K562 (cell line): ENCODE measurements around the gene OBSL1. TPM values are rescaled to one million over a fixed set of nuclear protein-coding genes. Genes with fewer than 3 reads are reported as not detected.

Experiments
- ATAC-seq: fragments of 200-7000 bp; cut with Tn5 transposase; 3 replicates; pipeline ENCODE4 v1.9.1; 2020; ENCODE audit warnings: moderate library complexity
- BruUV-seq: library from RNA; stranded (reverse); fragments of 400-500 nt; replicated peaks from 2 replicates; lab custom pipeline; 2021; lab: Mats Ljungman, UMichigan
- CTCF ChIA-PET: fragments of 300-600 bp; formaldehyde crosslinking; extraction: SDS; loops from one replicate; lab custom pipeline; 2021; ENCODE audit warnings: low intra/inter-chr PET ratio; lab: Yijun Ruan, JAX
- POLR2A ChIA-PET: fragments of 300-600, 350-650 bp; sonication (Branson Sonifier 250); formaldehyde crosslinking; extraction: SDS; loops from one replicate; lab custom pipeline; 2021; ENCODE audit warnings: antibody characterized with exemption, inconsistent platforms; lab: Yijun Ruan, JAX
- DNase-seq, 4 experiments: peaks; one replicate each; pipeline versions ENCODE4 v3.0.0 to v3.0.0-alpha.2; 2011 to 2018; ENCODE audit warnings: low spot score in 3 of 4, mixed read lengths in 3 of 4; ENCODE audit errors: extremely low read depth in 1 of 4
- FAIRE-seq: peaks from 2 replicates; lab custom pipeline; 2011; peaks lifted over from hg19 to GRCh38; lab: Jason Lieb, UNC
- H2AFZ ChIP-seq: 2 replicates; pipeline ENCODE4 v1.6.0; 2011; ENCODE audit warnings: low read depth, low read length, control low read depth, inconsistent platforms
- H3K27ac ChIP-seq: fragments of 200-600 bp; 3 replicates; pipeline ENCODE4 v1.8.0; 2011; ENCODE audit warnings: low read depth, mild to moderate bottlenecking, control low read depth, inconsistent platforms, low read length, moderate library complexity, mixed read lengths; ENCODE audit errors: extremely low read depth
- H3K27me3 ChIP-seq, 2 experiments: fragments of 300-600 bp in 1 of 2; 2 replicates in 1 of 2; 3 replicates in 1 of 2; pipeline versions ENCODE4 v1.6.0 to v1.8.0; 2011; ENCODE audit warnings: inconsistent platforms in 2 of 2, low read length in 2 of 2, mild to moderate bottlenecking in 1 of 2, mixed read lengths in 1 of 2, moderate library complexity in 1 of 2; ENCODE audit not compliant: control insufficient read depth in 2 of 2, insufficient read depth in 2 of 2
- H3K36me3 ChIP-seq: fragments of 300-600 bp; 3 replicates; pipeline ENCODE4 v1.8.0; 2011; ENCODE audit warnings: mild to moderate bottlenecking, low read length, inconsistent platforms; ENCODE audit not compliant: control insufficient read depth, insufficient read depth
- H3K4me1 ChIP-seq, 2 experiments: fragments of 200-600 bp in 1 of 2; replicated peaks in 1 of 2; 2 replicates in 1 of 2; 3 replicates in 1 of 2; pipeline versions ENCODE4 v1.5.1 to v1.8.0; 2011; ENCODE audit warnings: inconsistent platforms in 2 of 2, low read length in 2 of 2, mild to moderate bottlenecking in 1 of 2, mixed read lengths in 1 of 2, moderate library complexity in 1 of 2; ENCODE audit not compliant: control insufficient read depth in 2 of 2, insufficient read depth in 2 of 2
- H3K4me2 ChIP-seq: 2 replicates; pipeline ENCODE4 v1.6.1; 2011; ENCODE audit warnings: low read length, control low read depth, inconsistent platforms, mixed read lengths; ENCODE audit not compliant: insufficient read depth
- H3K4me3 ChIP-seq: fragments of 200-600 bp; sonication (generic), shearing (Covaris generic); 2 replicates; pipeline ENCODE4 v1.5.1; 2016; ENCODE audit warnings: control low read depth, inconsistent platforms
- H3K79me2 ChIP-seq: fragments of 200-600 bp; 3 replicates; pipeline ENCODE4 v1.8.0; 2011; ENCODE audit warnings: low read length, inconsistent platforms; ENCODE audit not compliant: control insufficient read depth, insufficient read depth
- H3K9ac ChIP-seq, 2 experiments: 2 replicates each; pipeline versions ENCODE4 v1.6.0 to v1.6.1; 2011; ENCODE audit warnings: low read depth in 2 of 2, low read length in 2 of 2, control low read depth in 1 of 2, inconsistent platforms in 1 of 2, mild to moderate bottlenecking in 1 of 2, mixed read lengths in 1 of 2; ENCODE audit not compliant: insufficient read depth in 1 of 2
- H3K9me1 ChIP-seq: one replicate; pipeline ENCODE4 v1.6.0; 2011; ENCODE audit warnings: inconsistent platforms, mild to moderate bottlenecking, low read length, moderate library complexity; ENCODE audit not compliant: control insufficient read depth, insufficient read depth
- H3K9me3 ChIP-seq: replicated peaks from 2 replicates; pipeline ENCODE4 v1.5.1; 2011; ENCODE audit warnings: low read depth, low read length, inconsistent platforms; ENCODE audit not compliant: control insufficient read depth, insufficient read depth
- H4K20me1 ChIP-seq: replicated peaks from 2 replicates; pipeline ENCODE4 v1.6.1; 2011; ENCODE audit warnings: low read length, inconsistent platforms, mixed read lengths; ENCODE audit not compliant: control insufficient read depth, insufficient read depth
- EGR1 ChIP-seq: fragments of 450-650 bp; conservative IDR thresholded peaks from 2 replicates; pipeline ENCODE4 v1.6.1; 2017; ENCODE audit warnings: mild to moderate bottlenecking
- POLR2G ChIP-seq: fragments of 200-400 bp; formaldehyde crosslinking; IDR thresholded peaks from 2 replicates; pipeline ENCODE4 v1.6.1; 2017; ENCODE audit warnings: low read depth, mild to moderate bottlenecking, antibody characterized with exemption, low read length, moderate library complexity
- TBP ChIP-seq: optimal IDR thresholded peaks from 2 replicates; pipeline ENCODE3; 2011; ENCODE audit warnings: low read depth, low read length, improper control_type of control experiment
- U2AF2 ChIP-seq: fragments of 200-400 bp; formaldehyde crosslinking; optimal IDR thresholded peaks from 2 replicates; pipeline ENCODE3; 2017; ENCODE audit warnings: low read depth, mild to moderate bottlenecking, low read length
- XRCC4 ChIP-seq: IDR thresholded peaks from one replicate; pipeline ENCODE4 v1.6.1; 2011; ENCODE audit not compliant: insufficient read depth, insufficient read length; ENCODE audit errors: extremely low read depth
- WGBS: fragments of 100-300 bp; shearing (Covaris generic); methylation state at CpG from one replicate; pipeline ENCODE4 v1.1.6; 2016; ENCODE audit warnings: low coverage, mixed read lengths; ENCODE audit not compliant: insufficient coverage; ENCODE audit errors: missing lambda C conversion rate; 5-methylcytosine and 5-hydroxymethylcytosine counted together
- in situ Hi-C: fragments of 300-500 bp; cut with MboI; formaldehyde crosslinking; loops from 4 replicates; pipeline ENCODE4 v1.15.0; 2018; ENCODE audit warnings: inconsistent platforms, mixed read lengths
- intact Hi-C: fragments of 100-400 bp; cut with micrococcal nuclease; formaldehyde crosslinking; loops from 2 replicates; pipeline ENCODE4 v1.14.2; 2022
- polyA plus RNA-seq, 8 experiments: library from polyadenylated mRNA; depleted of rRNA in 4 of 8; stranded (reverse) in 5 of 8; unstranded in 3 of 8; fragments of >200 nt; fragmentation: Nextera tagmentation in 2 of 8; fragmentation: Illumina TruSeq in 1 of 8; extraction: Ambion mirVana in 2 of 8; extraction: Trizol in 1 of 8; gene quantifications; 2 replicates each; pipeline versions ENCODE4 v1.2.1 to v1.2.3, GENCODE V29; 2011 to 2014; ENCODE audit warnings: inconsistent platforms in 1 of 8, missing spikeins in 1 of 8
- total RNA-seq, 7 experiments: library from RNA; depleted of rRNA in 6 of 7; stranded (reverse); fragments of >200 nt in 6 of 7; fragmentation: Illumina TruSeq in 2 of 7; extraction: Trizol in 2 of 7; gene quantifications; 2 replicates each; pipeline versions ENCODE4 v1.2.1 to v1.2.3, GENCODE V29; 2011 to 2021; ENCODE audit warnings: low replicate concordance in 1 of 7
- TF ChIP-seq, protein P1 (sequence below): fragments of 200-800 bp; sonication (Bioruptor generic); IDR thresholded peaks from 2 replicates; pipeline ENCODE4 v1.6.1; 2017; ENCODE audit warnings: missing genetic modification characterization, missing compliant biosample characterization

Gene OBSL1
- total and polyA plus RNA-seq, 9 of the 15 experiments (the other 6 are each of a cell fraction or from before 2014, with no cell fraction given), result 1.2 to 26.6 (median 8.6) TPM

DNA sequence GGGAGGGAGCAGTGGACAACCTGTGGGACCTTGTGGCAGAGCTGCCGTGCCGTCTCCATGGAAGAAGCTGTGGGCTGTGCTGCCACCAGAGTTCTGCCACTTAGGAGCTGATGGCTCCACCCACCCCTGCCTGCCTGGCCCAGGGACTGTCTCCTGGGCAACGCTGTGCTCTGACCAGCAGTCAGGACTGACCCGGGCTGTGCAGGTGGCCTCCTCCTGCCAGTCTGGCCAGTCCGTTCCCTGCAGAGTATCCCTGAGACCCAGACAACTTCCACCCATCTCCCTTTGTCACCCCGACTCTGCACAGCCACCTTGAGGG, 44.3 kb downstream of the OBSL1 start:
- Histone ChIP-seq H3K4me3 (no peak overlapping the region), H3K36me3 (peaks cover 35% of the 10 kb centered on the region; the same call in 2 of the 3 replicates), H3K27ac (peak overlapping the region; percentile 71), H3K9me3 (no peaks in the 10 kb centered on the region), H3K4me2 (peak overlapping the region; percentile 74), H2AFZ (no peak overlapping the region), H3K27me3 (no peaks in the 10 kb centered on the region), H3K9me1 (no peaks in the 10 kb centered on the region), H3K4me1 (peaks cover 72 to 85% of the 10 kb centered on the region in 2 experiments), H4K20me1 (no peaks in the 10 kb centered on the region), H3K9ac (peak overlapping the region; percentile 58 to 83), H3K79me2 (peaks cover 85% of the 10 kb centered on the region)
- ChIA-PET POLR2A (interaction anchor here (0.5 to 0.7 kb wide), 3 partner anchors 12 to 139 kb away, joined by 3 to 4 read pairs (median 3); partner anchors contain the start of gene GMPPA), CTCF (interaction anchor here (0.8 kb wide), 1 partner anchor 51 kb away, joined by 3 read pairs; no protein-coding TSS in a partner anchor)
- WGBS, result 69% methylated on average over 3 of the region's 6 CpGs
- TF ChIP-seq POLR2G, result 0 out of 2 replicates have a peak, but pooled peaks have one; percentile 16
- TF ChIP-seq XRCC4, result no peak
- TF ChIP-seq EGR1, result no peak
- TF ChIP-seq, protein P1, sequence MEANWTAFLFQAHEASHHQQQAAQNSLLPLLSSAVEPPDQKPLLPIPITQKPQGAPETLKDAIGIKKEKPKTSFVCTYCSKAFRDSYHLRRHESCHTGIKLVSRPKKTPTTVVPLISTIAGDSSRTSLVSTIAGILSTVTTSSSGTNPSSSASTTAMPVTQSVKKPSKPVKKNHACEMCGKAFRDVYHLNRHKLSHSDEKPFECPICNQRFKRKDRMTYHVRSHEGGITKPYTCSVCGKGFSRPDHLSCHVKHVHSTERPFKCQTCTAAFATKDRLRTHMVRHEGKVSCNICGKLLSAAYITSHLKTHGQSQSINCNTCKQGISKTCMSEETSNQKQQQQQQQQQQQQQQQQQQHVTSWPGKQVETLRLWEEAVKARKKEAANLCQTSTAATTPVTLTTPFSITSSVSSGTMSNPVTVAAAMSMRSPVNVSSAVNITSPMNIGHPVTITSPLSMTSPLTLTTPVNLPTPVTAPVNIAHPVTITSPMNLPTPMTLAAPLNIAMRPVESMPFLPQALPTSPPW (CRISPR knock-in tag), result peak; percentile 19; the same call in 1 of the 2 replicates
- TF ChIP-seq U2AF2, result no peak
- no peak for TF ChIP-seq TBP
- no peak for FAIRE-seq
- no TSS peak for BruUV-seq
- ATAC-seq, result no peak
- no peak for DNase-seq
- in situ Hi-C loops, result loop anchor here (5.0 to 10.0 kb wide), 2 partner anchors 35 to 52 kb away; no protein-coding TSS in a partner anchor
- intact Hi-C loops, result no loop called here
